K562 (cell line): ENCODE data around the gene LRP2BP. TPM values are rescaled to one million over a fixed set of nuclear protein-coding genes. Genes with fewer than 3 reads are reported as not detected.

ENCODE experiments used
- ATAC-seq: fragments of 200-7000 bp; cut with Tn5 transposase; 3 replicates; pipeline ENCODE4 v1.9.1; 2020; ENCODE audit warnings: moderate library complexity
- BruUV-seq: library from RNA; stranded (reverse); fragments of 400-500 nt; replicated peaks from 2 replicates; lab custom pipeline; 2021; lab: Mats Ljungman, UMichigan
- CTCF ChIA-PET: fragments of 300-600 bp; formaldehyde crosslinking; extraction: SDS; loops from one replicate; lab custom pipeline; 2021; ENCODE audit warnings: low intra/inter-chr PET ratio; lab: Yijun Ruan, JAX
- POLR2A ChIA-PET: fragments of 300-600, 350-650 bp; sonication (Branson Sonifier 250); formaldehyde crosslinking; extraction: SDS; loops from one replicate; lab custom pipeline; 2021; ENCODE audit warnings: antibody characterized with exemption, inconsistent platforms; lab: Yijun Ruan, JAX
- DNase-seq, 4 experiments: peaks; one replicate each; pipeline versions ENCODE4 v3.0.0 to v3.0.0-alpha.2; 2011 to 2018; ENCODE audit warnings: low spot score in 3 of 4, mixed read lengths in 3 of 4; ENCODE audit errors: extremely low read depth in 1 of 4
- FAIRE-seq: peaks from 2 replicates; lab custom pipeline; 2011; peaks lifted over from hg19 to GRCh38; lab: Jason Lieb, UNC
- H2AFZ ChIP-seq: 2 replicates; pipeline ENCODE4 v1.6.0; 2011; ENCODE audit warnings: low read depth, low read length, control low read depth, inconsistent platforms
- H3K27ac ChIP-seq: fragments of 200-600 bp; 3 replicates; pipeline ENCODE4 v1.8.0; 2011; ENCODE audit warnings: low read depth, mild to moderate bottlenecking, control low read depth, inconsistent platforms, low read length, moderate library complexity, mixed read lengths; ENCODE audit errors: extremely low read depth
- H3K27me3 ChIP-seq, 2 experiments: fragments of 300-600 bp in 1 of 2; 2 replicates in 1 of 2; 3 replicates in 1 of 2; pipeline versions ENCODE4 v1.6.0 to v1.8.0; 2011; ENCODE audit warnings: inconsistent platforms in 2 of 2, low read length in 2 of 2, mild to moderate bottlenecking in 1 of 2, mixed read lengths in 1 of 2, moderate library complexity in 1 of 2; ENCODE audit not compliant: control insufficient read depth in 2 of 2, insufficient read depth in 2 of 2
- H3K36me3 ChIP-seq: fragments of 300-600 bp; 3 replicates; pipeline ENCODE4 v1.8.0; 2011; ENCODE audit warnings: mild to moderate bottlenecking, low read length, inconsistent platforms; ENCODE audit not compliant: control insufficient read depth, insufficient read depth
- H3K4me1 ChIP-seq, 2 experiments: fragments of 200-600 bp in 1 of 2; replicated peaks in 1 of 2; 2 replicates in 1 of 2; 3 replicates in 1 of 2; pipeline versions ENCODE4 v1.5.1 to v1.8.0; 2011; ENCODE audit warnings: inconsistent platforms in 2 of 2, low read length in 2 of 2, mild to moderate bottlenecking in 1 of 2, mixed read lengths in 1 of 2, moderate library complexity in 1 of 2; ENCODE audit not compliant: control insufficient read depth in 2 of 2, insufficient read depth in 2 of 2
- H3K4me2 ChIP-seq: 2 replicates; pipeline ENCODE4 v1.6.1; 2011; ENCODE audit warnings: low read length, control low read depth, inconsistent platforms, mixed read lengths; ENCODE audit not compliant: insufficient read depth
- H3K4me3 ChIP-seq: fragments of 200-600 bp; sonication (generic), shearing (Covaris generic); 2 replicates; pipeline ENCODE4 v1.5.1; 2016; ENCODE audit warnings: control low read depth, inconsistent platforms
- H3K79me2 ChIP-seq: fragments of 200-600 bp; 3 replicates; pipeline ENCODE4 v1.8.0; 2011; ENCODE audit warnings: low read length, inconsistent platforms; ENCODE audit not compliant: control insufficient read depth, insufficient read depth
- H3K9ac ChIP-seq, 2 experiments: 2 replicates each; pipeline versions ENCODE4 v1.6.0 to v1.6.1; 2011; ENCODE audit warnings: low read depth in 2 of 2, low read length in 2 of 2, control low read depth in 1 of 2, inconsistent platforms in 1 of 2, mild to moderate bottlenecking in 1 of 2, mixed read lengths in 1 of 2; ENCODE audit not compliant: insufficient read depth in 1 of 2
- H3K9me1 ChIP-seq: one replicate; pipeline ENCODE4 v1.6.0; 2011; ENCODE audit warnings: inconsistent platforms, mild to moderate bottlenecking, low read length, moderate library complexity; ENCODE audit not compliant: control insufficient read depth, insufficient read depth
- H3K9me3 ChIP-seq: replicated peaks from 2 replicates; pipeline ENCODE4 v1.5.1; 2011; ENCODE audit warnings: low read depth, low read length, inconsistent platforms; ENCODE audit not compliant: control insufficient read depth, insufficient read depth
- H4K20me1 ChIP-seq: replicated peaks from 2 replicates; pipeline ENCODE4 v1.6.1; 2011; ENCODE audit warnings: low read length, inconsistent platforms, mixed read lengths; ENCODE audit not compliant: control insufficient read depth, insufficient read depth
- CREB3 ChIP-seq: fragments of 450-650 bp; conservative IDR thresholded peaks from 2 replicates; pipeline ENCODE4 v1.6.1; 2016; ENCODE audit warnings: missing genetic modification characterization, low read depth, mild to moderate bottlenecking, missing compliant biosample characterization, moderate library complexity
- CXXC5 ChIP-seq: fragments of 250-450 bp; sonication (Bioruptor Pico); IDR thresholded peaks from 2 replicates; pipeline ENCODE4 v1.8.0; 2022; ENCODE audit warnings: inconsistent platforms, mild to moderate bottlenecking, moderate library complexity
- ELK1 ChIP-seq: sonication (generic); formaldehyde crosslinking; IDR thresholded peaks from 2 replicates; pipeline ENCODE4 v1.8.1; 2022; ENCODE audit warnings: missing genetic modification reagents
- GABPA ChIP-seq: fragments of 200-800 bp; sonication (Bioruptor generic); conservative IDR thresholded peaks from 2 replicates; pipeline ENCODE4 v1.6.1; 2016; ENCODE audit warnings: low read depth, missing genetic modification characterization, missing compliant biosample characterization
- HMGN3 ChIP-seq: IDR thresholded peaks from 2 replicates; pipeline ENCODE4 v1.6.1; 2011; ENCODE audit warnings: borderline replicate concordance, low read depth, mild to moderate bottlenecking, mixed read lengths, low read length; ENCODE audit not compliant: insufficient read length; ENCODE audit errors: extremely low read depth
- LARP7 ChIP-seq: fragments of 450-650 bp; IDR thresholded peaks from 2 replicates; pipeline ENCODE4 v1.6.1; 2016
- PATZ1 ChIP-seq: fragments of 250-450 bp; sonication (Bioruptor Pico); IDR thresholded peaks from 2 replicates; pipeline ENCODE4 v1.5.0; 2020; ENCODE audit warnings: mild to moderate bottlenecking, borderline replicate concordance
- PPARD ChIP-seq: fragments of 250-450 bp; sonication (Bioruptor Pico); IDR thresholded peaks from 2 replicates; pipeline ENCODE4 v1.8.0; 2022; ENCODE audit warnings: inconsistent platforms, mild to moderate bottlenecking, moderate library complexity
- SRSF3 ChIP-seq: fragments of 200-400 bp; formaldehyde crosslinking; IDR thresholded peaks from 2 replicates; pipeline ENCODE4 v1.6.1; 2016; ENCODE audit warnings: mild to moderate bottlenecking, low read length, moderate library complexity; ENCODE audit not compliant: insufficient read depth
- STAT5B ChIP-seq: fragments of 250-450 bp; sonication (Bioruptor Pico); IDR thresholded peaks from 2 replicates; pipeline ENCODE4 v1.8.0; 2021; ENCODE audit warnings: mild to moderate bottlenecking, inconsistent platforms
- ZBTB2 ChIP-seq: fragments of 450-650 bp; IDR thresholded peaks from 2 replicates; pipeline ENCODE4 v1.6.1; 2016; ENCODE audit warnings: antibody characterized with exemption
- ZNF280B ChIP-seq: fragments of 250-450 bp; sonication (Bioruptor Pico); IDR thresholded peaks from 2 replicates; pipeline ENCODE4 v1.5.1; 2021; ENCODE audit warnings: mild to moderate bottlenecking
- ZNF408 ChIP-seq: fragments of 250-450 bp; sonication (Bioruptor Pico); IDR thresholded peaks from 2 replicates; pipeline ENCODE4 v1.4.0; 2020; ENCODE audit warnings: low read depth, mild to moderate bottlenecking, moderate library complexity
- WGBS: fragments of 100-300 bp; shearing (Covaris generic); methylation state at CpG from one replicate; pipeline ENCODE4 v1.1.6; 2016; ENCODE audit warnings: low coverage, mixed read lengths; ENCODE audit not compliant: insufficient coverage; ENCODE audit errors: missing lambda C conversion rate; 5-methylcytosine and 5-hydroxymethylcytosine counted together
- in situ Hi-C: fragments of 300-500 bp; cut with MboI; formaldehyde crosslinking; loops from 4 replicates; pipeline ENCODE4 v1.15.0; 2018; ENCODE audit warnings: inconsistent platforms, mixed read lengths
- intact Hi-C: fragments of 100-400 bp; cut with micrococcal nuclease; formaldehyde crosslinking; loops from 2 replicates; pipeline ENCODE4 v1.14.2; 2022
- polyA plus RNA-seq, 8 experiments: library from polyadenylated mRNA; depleted of rRNA in 4 of 8; stranded (reverse) in 5 of 8; unstranded in 3 of 8; fragments of >200 nt; fragmentation: Nextera tagmentation in 2 of 8; fragmentation: Illumina TruSeq in 1 of 8; extraction: Ambion mirVana in 2 of 8; extraction: Trizol in 1 of 8; gene quantifications; 2 replicates each; pipeline versions ENCODE4 v1.2.1 to v1.2.3, GENCODE V29; 2011 to 2014; ENCODE audit warnings: inconsistent platforms in 1 of 8, missing spikeins in 1 of 8
- total RNA-seq, 7 experiments: library from RNA; depleted of rRNA in 6 of 7; stranded (reverse); fragments of >200 nt in 6 of 7; fragmentation: Illumina TruSeq in 2 of 7; extraction: Trizol in 2 of 7; gene quantifications; 2 replicates each; pipeline versions ENCODE4 v1.2.1 to v1.2.3, GENCODE V29; 2011 to 2021; ENCODE audit warnings: low replicate concordance in 1 of 7

LRP2BP gene
- total and polyA plus RNA-seq, 9 of the 15 experiments (the other 6 are each of a cell fraction or from before 2014, with no cell fraction given), result 0.42 to 2.1 (median 0.62) TPM

- peak overlapping the region; percentile 94 for H3K27ac ChIP-seq
- H3K4me3 ChIP-seq, result peak overlapping the region; percentile 56
- H3K4me2 ChIP-seq, result peak overlapping the region; percentile 84
- H3K9me3 ChIP-seq, result no peaks in the 10 kb centered on the region
- FAIRE-seq, result peak; percentile 72
- H2AFZ ChIP-seq, result peak overlapping the region; percentile 81
- peaks cover 35% of the 10 kb centered on the region for H3K79me2 ChIP-seq
- no peaks in the 10 kb centered on the region for H3K9me1 ChIP-seq
- BruUV-seq, result no TSS peak
- in situ Hi-C loops, result loop anchor here (10.0 kb wide), 1 partner anchor 191 kb away; the partner anchor contains the start of genes CFAP97 and SNX25
- peak; percentile 95 for ATAC-seq
- 1% methylated on average over 58 of the region's 98 CpGs for WGBS
- no peaks in the 10 kb centered on the region for H3K27me3 ChIP-seq
- H3K4me1 ChIP-seq, result peaks cover 2 to 20% of the 10 kb centered on the region in 2 experiments; a peak in 4 of 5 replicates
- POLR2A ChIA-PET, result interaction anchor here (0.6 to 3.4 kb wide), 12 partner anchors 9 to 696 kb away, joined by 3 to 21 read pairs (median 3); partner anchors contain the start of gene UFSP2
- CTCF ChIA-PET, result no interaction called here
- intact Hi-C loops, result loop anchor here (2.0 to 5.0 kb wide), 3 partner anchors 37 to 193 kb away; partner anchors contain the start of gene CFAP97
- peak; percentile 98 to 99 (median 99) for DNase-seq
- H3K36me3 ChIP-seq, result peaks cover 32% of the 10 kb centered on the region
- no peaks in the 10 kb centered on the region for H4K20me1 ChIP-seq
- peak overlapping the region; percentile 82 to 95 for H3K9ac ChIP-seq
- peak; percentile 62; the same call in 1 of the 2 replicates for TF ChIP-seq LARP7
- TF ChIP-seq ZNF280B (CRISPR knock-in tag), result no peak
- no peak for TF ChIP-seq CREB3
- peak; percentile 83 for TF ChIP-seq HMGN3
- TF ChIP-seq PPARD (CRISPR knock-in tag), result no peak
- peak; percentile 90 for TF ChIP-seq GABPA (tag)
- TF ChIP-seq SRSF3, result no peak
- no peak for TF ChIP-seq ZNF408 (CRISPR knock-in tag)
- no peak for TF ChIP-seq ELK1 (CRISPR knock-in tag)
- TF ChIP-seq CXXC5 (CRISPR knock-in tag), result peak; percentile 90
- peak; percentile 70 for TF ChIP-seq ZBTB2
- no peak for TF ChIP-seq STAT5B (CRISPR knock-in tag)
- no peak for TF ChIP-seq PATZ1 (CRISPR knock-in tag)
These were observed 416 bp upstream of the LRP2BP start for GRCh38 chr4:185395956-185396723.
